Raji (cell line): Measurements from ENCODE around the gene PSTPIP2.

ENCODE experiments used
- POLR2A ChIP-seq: IDR thresholded peaks from 2 replicates; pipeline ENCODE4 v1.6.1; 2011; ENCODE audit warnings: low read depth, low read length, control low read depth; ENCODE audit not compliant: insufficient read depth

PSTPIP2 gene

DNA sequence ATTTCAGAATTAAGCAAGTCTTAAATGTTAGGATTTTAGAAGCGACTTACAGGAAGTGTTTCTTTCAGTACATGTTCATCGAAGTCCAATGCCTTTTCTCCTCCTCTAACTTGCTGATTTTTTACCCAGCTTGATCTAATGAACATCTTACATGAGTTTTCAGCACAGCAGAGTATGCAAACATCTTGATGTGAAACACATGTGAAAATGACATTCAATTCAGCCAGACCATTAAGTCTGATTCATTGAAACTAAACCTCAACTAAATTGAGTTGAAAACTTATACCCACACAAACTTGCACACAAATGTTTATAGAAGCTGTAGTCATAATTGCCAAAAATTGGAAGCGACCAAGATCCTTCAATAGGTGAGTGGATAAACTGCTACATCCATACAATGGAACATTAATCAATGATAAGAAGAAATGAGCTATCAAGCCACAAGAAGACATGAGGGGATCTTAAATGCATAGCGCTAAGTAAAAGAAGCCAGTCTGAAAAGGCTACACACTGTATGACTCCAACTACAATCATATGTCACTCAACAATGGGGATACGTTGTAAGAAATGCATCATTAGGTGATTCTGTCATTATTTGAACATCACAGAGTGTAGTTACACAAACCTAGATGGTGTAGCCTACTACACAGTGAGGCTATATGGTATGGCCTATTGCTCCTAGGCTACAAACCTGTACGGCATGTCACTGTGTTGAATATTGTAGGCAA, 18.5 kb downstream of the PSTPIP2 start:
- TF ChIP-seq POLR2A = no peak

DNA sequence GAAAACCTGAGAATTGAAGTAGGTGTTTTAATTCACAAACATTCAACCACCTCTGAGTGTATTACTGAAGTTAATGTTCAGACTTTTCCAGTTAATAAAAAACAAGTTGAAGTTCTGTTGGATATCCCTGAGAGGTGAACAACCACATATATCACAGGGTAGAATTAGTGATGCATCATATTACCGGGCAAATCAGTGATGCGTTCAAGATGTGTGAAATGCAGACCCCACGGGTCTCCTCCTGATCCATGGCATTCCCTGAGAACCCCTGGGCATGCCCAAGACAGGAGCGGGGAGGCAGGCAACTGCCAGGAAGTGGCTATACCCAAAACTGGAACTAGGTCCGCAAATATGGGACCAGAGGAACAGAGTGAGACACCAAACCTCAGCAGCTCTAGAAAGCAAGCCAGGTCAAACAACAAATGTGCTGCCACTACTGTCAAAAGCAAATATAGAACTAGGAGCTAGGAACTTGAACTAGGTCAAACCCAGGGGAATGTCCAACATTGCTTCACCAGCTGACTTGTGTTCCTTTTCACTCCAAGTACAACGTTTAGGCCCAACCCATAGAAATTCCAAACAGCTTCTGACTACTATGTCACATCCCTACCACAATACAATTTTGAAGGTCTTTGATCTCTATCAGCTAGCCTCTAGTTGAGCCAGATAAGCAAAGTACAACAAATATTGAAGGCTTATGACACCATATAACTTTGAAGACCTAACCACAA, 20.2 kb downstream of the PSTPIP2 start:
- no peak for TF ChIP-seq POLR2A

DNA sequence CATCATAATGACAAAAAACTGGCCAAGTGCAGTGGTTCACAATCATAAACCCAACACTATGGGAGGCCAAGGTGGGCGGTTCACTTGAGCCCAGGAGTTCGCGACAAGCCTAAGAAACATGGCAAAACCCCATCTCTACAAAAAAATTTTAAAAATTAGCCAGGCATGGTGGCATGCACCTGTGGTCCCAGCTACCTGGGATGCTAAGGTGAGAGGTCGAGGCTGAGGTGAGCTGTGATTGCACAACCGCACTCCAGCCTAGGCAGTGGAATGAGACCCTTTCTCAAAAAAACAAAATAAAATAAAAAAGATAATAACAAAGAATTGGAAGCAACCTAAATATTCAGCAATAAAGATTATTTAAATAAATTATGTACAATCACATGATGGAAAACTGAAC, 21.8 kb downstream of the PSTPIP2 start:
- TF ChIP-seq POLR2A = no peak

DNA sequence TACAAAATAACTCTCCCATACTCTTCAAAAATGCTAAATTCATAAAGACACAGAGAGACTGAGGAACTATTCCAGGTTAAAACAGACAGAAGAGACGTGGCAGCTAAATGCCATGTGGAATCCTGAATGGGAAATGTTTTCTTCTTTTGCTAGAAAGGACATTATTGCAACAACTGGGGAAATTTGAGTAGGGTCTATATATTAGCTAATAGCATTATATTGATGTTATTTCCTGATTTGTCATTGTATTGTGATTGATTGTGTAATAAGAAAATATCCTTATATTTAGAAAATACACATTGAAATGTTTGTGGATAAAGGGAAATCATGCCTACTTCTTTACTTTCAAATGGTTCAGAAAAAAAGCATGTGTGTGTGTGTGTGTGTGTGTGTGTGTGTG, 23.4 kb downstream of the PSTPIP2 start:
- no peak for TF ChIP-seq POLR2A

DNA sequence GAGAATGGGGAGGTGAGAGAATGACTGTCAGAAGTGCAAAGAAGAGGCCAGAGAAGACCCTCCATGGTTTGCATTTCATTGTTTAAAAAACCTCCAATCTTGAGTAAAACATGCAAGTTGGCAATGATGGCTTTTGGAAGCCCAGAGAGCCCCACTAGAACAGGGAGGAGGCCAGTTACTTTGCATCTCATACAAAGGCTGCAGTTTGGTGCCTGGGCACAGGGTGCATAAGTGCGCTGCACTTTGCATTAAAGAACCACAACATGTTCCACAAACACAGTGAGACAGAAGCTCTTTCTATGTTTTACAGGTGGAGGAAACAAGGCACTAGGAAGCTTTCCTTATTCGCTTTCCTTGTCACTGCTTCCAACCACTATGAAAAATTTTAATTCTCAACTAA, 25.4 kb downstream of the PSTPIP2 start:
- no peak for TF ChIP-seq POLR2A

DNA sequence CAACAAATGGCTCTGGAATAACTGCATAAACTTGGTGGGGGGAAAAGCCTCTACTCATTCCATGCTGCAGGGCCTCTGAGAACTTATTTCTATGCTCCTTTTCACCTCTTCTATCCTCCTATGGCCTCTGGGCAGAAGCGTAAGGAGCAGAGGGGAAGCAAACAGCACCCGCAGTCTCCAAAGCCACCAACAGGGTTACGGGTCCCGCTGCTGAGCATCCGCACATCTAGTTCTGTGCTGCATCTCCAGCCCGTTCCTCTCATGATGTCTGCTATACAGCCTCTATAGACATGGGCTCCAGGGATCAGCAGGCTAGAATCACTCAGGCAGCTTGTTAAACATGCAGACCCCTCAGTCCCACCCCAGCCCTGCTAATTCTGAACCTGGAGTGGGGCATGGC, 25.9 kb downstream of the PSTPIP2 start:
- no peak for TF ChIP-seq POLR2A

DNA sequence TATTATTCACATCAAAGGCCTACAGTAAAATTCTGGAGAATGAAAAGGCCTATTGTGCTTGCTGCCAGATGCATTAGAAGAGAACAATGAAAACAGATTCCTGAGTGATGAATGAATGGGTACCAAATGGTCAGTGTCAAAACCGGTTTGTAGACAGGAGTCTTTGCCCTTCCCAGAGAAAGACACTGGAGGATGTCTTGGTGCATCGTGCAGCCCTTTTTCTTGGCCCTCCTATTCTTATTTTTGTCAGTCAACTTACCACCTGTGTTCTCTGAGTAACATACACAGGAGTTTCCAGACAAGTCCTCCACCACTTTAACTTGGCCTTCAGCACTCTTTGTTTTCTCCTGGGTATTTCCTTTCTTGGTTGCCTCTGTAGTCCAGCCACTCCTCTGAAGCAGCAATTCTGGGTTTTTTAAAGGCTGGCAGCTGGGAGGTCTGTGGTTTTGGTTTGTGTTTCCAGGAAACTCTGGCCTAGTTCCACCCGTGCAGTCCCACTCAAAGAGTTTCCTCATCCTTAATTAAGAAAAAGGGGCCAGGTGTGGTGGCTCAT, 29.4 kb downstream of the PSTPIP2 start:
- TF ChIP-seq POLR2A = no peak

DNA sequence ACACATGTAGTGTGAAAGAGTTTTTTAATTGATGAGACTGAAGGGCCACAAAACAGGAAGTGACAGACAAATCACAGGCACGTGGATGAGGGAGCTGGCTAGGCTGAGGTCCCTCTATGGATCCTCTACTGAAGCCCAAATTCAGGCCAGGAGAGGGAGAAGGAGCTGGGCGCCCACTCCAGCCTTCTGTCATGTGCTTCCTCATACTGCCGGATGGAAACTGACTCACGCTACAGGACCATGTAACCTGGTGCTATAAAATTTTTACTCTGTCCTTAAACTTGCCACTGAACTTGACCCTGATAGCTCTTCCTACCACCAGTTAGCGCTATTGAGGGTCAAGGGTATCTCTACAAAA, 31.3 kb downstream of the PSTPIP2 start:
- no peak for TF ChIP-seq POLR2A

DNA sequence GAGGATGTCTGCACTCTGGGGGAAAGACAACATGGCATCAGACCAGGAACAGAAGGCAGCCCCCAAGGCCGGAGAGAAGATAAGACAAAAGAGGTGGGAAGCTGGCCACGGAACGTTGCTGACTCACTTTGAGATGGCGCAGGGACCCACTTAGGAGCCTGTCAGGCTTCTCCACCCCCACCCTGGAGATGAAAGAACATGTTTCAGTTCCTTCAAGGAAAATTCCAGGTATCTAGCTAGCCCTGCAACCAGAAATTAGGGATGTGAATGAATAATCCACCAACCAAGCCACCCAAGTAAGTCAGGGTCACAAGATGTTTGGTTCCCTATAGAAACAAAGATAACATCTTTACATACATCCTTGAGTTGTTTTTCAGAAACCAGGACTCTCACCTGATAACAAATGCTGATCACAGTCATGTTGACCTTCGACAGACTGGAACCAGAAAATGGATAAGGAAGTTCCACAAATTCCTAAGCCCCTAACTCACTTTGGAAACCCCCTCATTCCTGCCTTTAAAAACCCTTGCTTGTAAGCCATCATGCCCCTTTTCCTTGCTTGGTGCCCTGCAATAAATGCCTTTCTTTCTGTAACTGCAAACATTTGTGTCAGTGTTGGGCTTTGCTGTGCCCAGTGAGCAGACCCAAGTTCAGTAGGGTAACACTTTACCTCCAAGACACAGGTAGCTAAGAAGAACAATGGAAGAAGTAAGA, 31.9 kb downstream of the PSTPIP2 start:
- no peak for TF ChIP-seq POLR2A

DNA sequence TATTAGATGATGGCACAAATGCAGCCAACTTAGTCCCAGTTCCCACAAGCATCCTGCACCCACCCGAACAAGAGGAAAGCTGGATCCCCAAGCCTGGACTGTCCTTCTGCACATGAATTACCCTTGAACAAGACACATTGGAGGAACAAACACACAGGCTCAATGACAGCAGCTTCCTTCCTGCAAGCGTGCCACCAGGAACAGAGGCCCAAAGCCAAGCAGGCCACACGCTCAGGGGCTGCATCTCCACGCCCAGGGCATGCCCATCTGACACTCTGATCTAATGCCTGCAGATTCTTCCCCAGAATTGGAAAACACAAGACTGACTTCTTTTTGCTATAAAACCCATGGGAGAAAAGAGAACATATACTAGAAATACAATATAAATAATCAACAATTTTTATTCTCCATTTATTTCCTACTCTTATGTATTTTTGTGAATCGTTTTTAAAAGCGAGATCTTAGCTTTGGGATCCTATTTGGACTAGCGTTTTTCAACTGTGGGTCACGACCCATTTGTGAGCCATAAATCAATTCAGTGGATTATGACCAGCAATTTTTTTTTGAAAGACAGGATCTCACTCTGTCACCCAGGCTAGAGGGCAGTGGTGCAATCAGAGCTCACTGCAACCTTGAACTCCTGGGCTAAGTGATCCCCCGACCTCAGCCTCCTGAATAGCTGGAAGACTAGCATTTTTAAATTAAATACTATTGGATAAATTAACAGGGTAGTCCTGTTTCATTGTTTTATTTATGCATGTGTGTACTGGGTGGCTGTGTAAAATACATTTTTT, 34.4 kb downstream of the PSTPIP2 start:
- no peak for TF ChIP-seq POLR2A

DNA sequence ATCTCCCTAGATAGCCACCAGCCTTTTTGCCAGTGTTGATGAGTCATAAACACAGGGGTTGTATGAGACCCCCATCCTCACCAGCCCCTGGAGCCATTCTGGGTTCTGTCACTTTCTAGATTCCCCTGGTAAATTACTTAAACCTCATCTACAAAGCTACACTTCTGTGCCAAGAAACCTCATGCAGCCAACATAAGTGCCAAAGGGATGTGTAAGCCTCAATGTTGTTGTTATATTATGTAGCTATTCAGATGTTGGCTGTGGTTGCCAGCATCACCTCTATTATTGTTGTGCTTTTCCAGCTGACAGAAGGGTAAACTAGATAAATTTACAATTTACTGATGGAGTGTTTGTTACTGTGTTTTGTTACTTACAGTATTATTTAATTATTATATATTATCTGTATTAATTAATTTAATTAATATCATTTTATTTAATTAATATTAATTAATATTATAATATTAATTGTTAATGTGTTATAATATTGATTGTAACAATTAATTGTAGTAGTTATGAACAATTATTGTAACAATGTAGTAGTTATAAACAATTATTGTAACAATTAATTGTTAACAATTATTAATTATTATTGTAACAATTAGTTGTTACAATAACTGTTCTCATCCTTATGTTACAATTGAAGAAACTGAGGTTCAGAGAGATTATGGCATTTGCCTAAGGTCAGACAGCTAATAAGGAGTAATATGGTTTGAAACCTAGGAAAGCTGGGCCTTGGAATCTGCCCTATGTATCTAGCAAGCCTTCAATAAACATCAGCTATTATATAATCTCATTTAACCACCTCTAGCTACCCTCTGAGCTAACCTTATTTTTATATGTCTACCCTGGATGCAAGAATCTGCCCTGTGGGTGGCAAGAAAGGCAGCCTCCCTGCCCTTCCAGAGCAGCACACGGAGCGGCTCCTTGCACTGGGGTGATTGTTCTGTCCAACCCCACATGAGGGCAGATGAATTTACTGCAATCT, 36.1 kb downstream of the PSTPIP2 start:
- no peak for TF ChIP-seq POLR2A

DNA sequence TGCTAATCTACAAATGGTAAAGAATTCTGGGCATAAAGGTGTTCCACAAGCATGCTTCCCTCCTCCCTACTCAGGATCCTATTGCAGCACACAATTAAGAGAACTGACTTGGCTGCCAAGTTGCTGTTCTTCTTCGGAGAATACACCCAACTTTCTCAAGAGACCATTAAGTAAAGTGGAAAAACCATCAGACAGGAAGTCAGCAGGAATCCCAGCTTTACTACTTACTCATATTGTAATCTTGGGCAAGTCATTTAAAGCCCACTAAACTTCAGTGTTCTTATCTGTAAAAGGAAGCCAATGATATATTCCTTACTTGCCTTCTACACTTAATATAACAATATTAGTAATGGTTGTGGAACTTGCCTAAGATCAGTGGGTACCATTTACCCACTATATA, 37.8 kb downstream of the PSTPIP2 start:
- TF ChIP-seq POLR2A = no peak

DNA sequence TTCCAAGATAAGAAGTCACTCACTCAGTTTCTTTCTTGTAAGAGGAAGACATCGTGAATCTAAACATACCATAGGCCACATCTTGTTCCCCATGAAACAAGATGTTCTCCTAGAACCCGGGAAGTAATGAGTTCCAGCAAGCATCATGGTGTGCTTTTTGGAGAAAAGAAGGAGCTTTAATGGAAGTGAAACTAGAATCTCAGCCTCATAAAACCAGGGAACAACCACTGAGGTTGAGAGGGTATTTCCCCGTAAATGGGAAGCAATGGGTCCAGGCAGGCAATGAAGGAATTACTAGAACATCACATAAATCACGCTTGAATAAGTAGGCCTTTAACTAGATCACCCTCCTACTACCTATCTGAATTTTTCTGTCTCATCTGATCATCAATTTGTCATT, 40.3 kb downstream of the PSTPIP2 start:
- no peak for TF ChIP-seq POLR2A

DNA sequence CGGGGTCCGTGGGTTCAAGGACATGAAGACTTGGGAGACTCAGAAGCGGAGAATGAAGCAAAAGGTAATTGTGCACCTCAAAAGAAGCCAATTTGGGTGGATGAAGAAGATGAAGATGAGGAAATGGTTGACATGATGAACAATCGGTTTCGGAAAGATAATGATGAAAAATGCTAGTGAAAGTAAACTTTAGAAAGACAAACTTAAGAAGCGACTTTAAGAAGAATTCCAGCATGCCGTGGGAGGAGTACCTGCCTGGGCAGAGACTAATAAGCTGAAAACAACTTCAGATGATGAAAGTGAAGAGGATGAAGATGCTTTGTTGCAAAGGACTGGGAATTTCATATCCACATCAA, 43.5 kb downstream of the PSTPIP2 start:
- no peak for TF ChIP-seq POLR2A

DNA sequence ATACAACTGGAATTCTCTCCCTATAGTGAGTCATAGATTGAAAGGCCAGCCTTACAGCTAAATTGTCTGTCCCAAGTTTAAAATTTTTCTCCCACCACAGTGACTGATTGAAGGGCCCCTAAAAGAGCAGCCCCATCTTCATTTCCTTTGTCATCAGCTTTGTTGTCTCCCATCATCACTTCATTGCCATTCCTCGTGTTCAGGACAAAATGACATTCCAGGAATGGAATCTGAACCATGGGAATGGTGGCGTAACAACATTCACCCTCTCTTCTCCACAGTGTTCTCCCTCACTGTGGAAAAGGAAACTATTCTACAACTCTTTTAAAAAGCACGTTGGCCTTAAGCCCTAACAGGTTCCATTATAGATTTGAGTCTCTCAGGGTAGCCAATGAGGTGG, 52.1 kb downstream of the PSTPIP2 start:
- no peak for TF ChIP-seq POLR2A
